Hematopoietic multipotent progenitor cell treated with erythropoietin and hydrocortisone succinate and interleukin-3 and kit ligand, for 6 days (in vitro differentiated cells): Measurements from ENCODE around the gene VPS33A.
"Not testable (repeated sequence)": the region's sequence is repeated elsewhere in the genome, so short reads cannot be mapped to it uniquely, and the experiment has no call there.

Experiments
- DNase-seq: peaks from one replicate; pipeline ENCODE4 v3.0.0-alpha.2; 2015

The VPS33A gene

DNA sequence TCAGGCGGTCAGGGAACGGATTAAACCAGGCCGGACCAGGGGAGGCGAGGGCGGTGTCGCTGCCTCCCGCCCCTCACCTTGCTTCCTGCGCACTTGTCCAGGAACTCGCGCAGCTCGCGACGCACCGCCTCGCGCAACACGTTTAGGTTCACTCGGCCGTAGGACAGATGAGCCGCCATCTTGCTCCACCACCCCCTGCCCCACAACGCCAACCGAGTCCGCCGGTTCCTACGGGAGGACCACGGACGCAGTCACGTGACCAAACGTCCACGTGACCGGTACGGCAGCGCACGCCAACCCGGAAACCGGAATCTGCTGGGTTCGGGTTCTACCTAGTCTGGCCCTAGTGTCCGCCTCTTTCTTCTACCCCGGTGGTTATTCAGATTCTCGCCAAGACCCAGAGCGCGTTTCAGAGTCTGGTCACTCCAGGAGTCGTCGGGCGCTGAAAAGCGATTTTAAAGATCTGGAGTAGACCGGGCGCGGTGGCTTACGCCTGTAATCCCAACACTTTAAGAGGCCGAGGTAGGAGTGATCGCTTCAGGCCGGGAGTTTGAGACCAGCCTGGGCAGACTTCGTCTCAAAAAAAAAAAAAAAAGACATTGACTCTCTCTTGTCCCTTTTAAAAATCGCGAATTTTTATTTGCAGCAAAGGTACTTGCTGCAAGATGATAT lies at the start of gene VPS33A:
Gene VPS33A (minus strand): TSS at position 265 of the 672 bp plus-strand sequence. CDS start 86 bp downstream, at position 179.
- DNase-seq: peak; percentile 98

DNA sequence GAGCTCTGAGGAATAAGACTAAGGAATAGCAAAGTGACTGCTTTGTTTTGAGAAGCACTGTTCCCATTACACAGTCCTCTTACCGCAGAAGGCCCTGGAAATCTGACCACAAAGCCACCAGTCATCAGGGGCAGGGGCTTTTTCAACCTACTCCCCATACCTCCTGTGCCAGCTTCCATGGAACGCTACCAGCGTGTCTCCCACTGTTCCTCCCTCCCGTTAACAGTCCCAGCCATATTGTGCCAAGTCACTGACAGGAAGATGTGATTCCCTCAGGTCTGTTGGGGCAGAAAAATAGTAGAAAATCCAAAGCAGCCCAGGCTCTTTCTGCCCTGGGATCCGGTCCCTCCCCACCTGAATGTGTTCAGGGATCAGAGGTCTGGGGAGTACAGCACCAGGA lies 46.6 kb upstream of the VPS33A start:
- no peak for DNase-seq

DNA sequence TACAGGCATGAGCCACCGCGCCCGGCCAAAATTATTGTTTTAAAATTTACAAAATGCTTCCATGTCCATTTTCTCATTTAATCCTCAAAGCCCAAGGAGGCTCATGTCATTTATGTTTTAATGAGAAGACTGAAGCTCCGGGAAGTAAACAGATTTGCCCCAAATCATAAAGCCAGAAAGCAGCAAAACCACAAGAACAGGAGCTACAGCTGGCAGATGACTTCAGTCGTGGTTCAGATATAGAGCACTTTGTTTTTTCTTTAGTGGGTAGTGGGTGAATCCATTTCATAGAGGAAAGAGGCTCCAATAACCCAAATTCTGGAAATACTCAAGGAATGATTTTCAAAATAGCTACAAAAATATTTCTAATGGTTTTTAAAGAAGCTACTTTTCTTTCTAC lies 45.4 kb upstream of the VPS33A start:
- no peak for DNase-seq

DNA sequence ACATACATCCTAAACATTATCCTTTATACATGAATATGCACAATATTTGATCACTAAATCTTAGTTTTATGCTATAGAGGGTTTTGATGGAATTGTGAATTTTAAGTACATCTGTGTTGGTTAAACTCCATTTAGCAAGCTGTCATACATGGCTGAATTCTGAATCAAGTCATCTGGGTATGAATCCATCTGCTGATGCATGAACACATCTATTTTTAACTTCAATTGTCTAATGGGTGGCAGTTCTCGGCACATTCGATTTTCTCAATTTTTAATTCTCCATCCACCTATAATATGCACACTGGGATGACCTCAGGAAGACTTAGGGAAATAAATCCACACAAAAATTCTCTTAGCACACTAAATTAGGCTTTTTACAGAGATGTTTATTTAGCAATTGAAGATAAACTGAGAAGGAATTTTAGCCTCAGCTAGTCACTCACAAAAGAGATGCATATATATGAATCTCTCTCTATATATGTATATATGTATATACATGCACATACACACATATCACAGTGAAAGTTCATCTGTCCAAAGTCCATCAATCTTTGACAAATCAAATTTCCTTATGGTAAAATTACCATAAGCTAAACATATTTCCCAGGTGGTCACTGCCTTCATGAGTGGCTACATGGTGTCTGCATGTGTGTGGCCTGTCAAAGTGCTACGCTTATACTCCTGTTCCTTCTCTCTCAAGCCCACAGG lies 44.5 kb upstream of the VPS33A start:
- DNase-seq: no peak

DNA sequence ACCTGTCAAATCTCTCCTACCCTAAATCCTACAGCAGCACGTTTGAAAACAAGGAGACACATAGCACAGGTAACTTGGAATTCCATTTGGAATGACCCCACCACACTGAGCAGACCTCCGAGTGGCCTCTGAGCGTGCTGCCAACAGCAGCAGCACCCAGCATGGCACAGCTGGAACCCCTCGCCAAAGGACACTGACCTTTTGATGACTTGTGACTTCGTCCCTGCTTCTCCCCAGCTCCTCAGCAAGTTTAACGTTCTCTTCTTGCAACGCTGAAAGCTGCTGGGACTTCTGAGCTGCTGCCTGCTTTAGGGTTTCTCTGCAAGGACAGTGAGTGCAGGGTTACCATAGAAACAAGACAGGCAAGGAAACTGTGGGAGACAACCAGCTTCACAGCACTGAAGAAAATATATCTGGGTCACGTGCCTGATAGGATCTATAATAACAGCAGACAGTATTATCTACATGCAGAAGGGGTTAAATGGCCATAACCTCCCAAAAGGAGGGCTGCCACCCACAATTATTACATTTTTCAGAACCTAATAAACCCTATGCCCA lies 43.3 kb upstream of the VPS33A start:
- DNase-seq: peak; percentile 11

DNA sequence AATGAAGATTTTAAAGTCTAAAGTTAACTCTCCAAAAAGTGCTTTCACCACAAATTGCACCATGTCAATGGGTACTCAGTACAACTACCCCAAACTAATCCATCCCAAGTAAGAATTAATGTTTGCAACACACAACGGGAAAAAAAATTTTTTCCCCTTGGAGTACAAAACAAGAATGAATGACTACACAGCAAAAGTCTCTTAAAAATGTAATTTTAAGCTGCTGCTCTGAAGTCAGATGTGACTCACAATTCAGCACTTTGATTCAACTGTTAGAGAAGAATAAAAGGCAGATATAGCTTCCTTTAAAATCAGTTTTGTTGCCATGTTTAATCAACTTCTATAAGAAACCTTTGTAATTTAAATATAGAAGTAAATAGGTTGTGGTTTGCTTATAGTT lies 42.5 kb upstream of the VPS33A start:
- DNase-seq: no peak

DNA sequence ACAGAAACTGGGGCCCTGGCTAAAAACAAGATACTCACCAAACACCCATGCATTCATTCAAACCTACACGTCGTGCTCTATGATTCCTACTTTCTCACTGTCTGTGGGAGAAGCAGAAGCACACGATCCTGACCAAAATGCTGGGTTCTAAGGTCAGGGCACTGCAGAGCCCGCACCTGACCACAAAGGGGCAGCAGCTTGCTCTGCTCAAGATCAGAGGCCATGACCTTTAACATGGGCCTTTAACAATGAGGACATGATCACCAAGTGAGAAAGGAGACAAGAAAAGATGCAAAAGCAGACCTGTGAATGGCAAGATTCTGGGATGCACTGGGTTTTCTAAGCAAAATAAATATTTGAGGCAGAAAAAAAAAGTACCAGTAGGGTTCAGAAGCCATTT lies 40.1 kb upstream of the VPS33A start:
- peak; percentile 23 for DNase-seq

DNA sequence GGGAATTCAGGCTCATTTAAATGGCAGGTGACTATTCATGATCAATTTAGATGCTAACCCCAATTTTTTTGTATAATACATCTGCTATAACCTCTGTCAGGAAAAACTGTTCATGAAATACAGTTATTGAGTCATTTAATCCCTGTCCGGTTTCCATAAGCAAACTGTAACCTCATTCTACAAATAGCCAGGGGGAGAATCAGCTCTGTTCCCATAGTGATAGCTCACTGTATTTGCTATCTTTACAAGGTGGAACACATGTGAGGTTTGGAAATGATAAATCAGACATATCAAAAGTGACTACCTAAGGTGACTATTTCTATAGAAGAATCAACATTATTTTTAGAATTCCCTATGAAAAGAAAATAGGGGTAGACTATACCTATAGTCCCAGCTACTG lies 38.6 kb upstream of the VPS33A start:
- no peak for DNase-seq

DNA sequence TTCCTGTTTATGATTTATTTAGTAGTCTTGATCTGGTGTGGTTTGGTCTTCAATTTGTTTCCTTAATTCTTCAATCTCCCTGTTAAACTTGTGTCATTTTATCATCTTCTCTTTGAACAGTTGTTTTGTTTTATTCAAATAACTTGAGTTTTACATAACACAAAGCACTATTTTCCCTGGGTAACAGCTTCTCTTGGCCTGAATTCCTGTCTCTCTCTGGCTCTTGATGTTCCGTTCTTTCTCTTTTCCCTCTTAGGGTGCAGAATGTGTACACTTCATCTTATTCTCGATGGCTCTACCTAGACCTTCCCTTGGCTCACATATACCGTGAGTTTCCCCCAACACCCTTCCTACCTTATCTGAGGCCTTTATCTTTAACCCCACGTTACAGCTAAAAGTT lies 36.8 kb upstream of the VPS33A start:
- no peak for DNase-seq

DNA sequence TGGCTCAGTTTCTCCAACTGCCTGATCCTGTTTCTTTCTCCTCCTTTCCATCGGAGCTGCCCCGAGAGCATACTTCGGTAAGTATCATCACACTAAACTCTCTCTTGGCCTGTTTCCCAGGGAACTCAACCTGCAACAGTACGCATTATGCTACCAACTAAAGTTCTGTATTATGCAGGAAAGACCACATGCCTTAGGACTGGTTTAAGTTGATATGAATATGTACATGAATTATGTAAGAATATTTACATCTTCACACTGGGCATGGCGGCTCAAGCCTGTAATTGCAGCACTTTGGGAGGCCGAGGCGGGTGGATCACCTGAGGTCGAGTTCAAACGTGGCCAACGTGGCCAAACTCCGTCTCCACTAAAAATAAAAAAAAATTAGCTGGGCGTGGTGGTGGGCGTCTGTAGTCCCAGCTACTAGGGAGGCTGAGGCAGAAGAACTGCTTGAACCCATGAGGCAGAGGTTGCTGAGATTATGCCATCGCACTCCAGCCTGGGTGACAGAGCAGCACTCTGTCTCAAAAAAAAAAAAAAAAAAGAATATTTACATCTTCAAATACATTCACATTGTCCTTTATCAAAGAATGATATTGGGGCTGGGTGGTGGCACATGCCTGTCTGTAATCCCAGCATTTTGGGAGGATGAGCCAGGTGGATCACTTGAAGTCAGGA lies 31.9 kb upstream of the VPS33A start:
- no peak for DNase-seq

DNA sequence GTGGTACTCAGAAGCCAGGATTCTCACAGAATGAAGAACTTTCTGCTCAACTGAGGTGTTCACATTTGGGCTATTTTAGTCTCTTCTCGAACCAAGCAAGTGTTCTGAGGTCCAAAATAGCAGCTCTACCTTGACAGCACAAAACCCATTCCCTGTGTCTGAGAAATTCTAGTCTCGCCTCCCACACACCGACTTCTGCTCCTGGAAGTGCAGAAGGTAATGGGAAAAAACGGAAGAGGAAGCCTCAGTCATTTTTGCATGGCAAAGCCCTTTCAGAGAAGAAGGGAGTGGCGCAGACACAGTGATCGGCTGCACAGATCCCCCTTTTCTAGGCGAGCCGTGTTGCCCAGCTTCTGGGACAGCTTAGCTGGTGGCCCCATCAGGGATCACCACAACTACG lies 31.2 kb upstream of the VPS33A start:
- DNase-seq: no peak

DNA sequence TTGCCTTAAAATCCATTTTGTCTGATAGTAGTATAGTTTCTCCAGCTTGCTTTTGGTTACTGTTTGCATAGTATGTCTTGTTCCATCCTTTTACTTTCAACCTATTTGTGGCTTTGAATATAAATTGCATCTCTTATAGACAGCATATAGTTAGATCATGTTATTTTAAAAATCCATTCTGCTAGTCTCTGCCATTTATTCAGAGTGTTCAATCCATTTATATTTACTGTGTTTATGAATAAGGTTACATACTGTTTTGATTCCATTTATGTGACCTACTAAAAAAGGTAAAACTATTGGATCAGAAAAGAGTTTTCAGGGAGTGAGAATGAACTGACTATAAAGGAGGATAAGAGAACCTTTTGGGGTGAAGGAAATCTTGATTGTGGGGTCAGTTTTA lies 29.6 kb upstream of the VPS33A start:
- no peak for DNase-seq

DNA sequence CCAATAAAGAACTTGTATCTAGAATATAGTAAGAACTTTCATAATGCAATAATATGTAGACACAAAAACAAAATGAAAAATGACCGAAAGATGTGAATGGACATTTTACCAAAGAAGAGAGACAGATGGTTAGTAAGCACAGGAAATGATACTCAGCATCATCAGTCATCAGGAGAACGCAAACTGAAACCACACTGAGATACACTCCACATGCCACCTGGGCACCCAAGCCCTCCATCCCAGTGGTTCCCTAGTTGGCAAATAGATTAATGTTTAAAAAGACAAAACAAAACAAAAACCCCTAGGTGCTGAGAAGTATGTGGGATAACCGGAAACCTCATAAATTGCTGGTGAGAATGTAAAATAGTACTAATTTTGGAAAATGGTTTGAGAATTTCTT lies 26.8 kb upstream of the VPS33A start:
- DNase-seq: no peak

DNA sequence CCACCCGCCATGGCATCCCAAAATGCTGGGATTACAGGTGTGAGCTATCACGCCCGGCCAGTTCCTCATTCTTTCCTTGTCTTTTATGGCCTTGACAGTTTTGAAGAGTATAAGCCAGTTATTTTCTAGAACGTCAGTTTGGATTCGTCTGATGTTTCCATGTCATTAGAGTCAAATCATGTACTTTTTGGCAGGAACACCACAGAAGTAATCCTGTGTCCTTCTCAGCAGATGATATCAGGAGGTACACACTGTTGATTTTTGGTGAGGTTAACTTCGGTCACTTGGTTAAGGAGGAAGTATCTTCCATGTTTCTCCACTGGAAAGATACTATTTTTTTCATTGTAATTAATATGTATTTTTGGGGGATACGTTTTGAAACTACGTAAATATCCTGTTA lies 25.1 kb upstream of the VPS33A start:
- DNase-seq: no peak

DNA sequence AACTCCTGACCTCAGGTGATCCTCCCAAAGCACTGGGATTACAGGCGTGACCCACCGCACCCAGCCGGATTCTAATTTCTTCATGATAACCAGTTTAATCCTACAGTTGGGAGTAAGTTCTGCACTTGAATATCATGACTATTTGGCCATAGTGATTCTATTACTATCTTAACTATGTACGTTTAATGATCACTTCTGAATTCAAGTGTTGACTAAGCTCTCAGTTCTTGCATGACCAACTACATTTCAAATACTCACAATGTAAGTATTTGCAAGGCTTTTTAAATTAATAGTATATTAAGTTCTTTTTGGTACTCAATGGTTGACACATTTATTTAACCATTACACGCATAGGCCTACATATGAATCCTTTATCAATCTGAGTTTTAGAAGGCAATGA lies 17.4 kb upstream of the VPS33A start:
- no peak for DNase-seq

DNA sequence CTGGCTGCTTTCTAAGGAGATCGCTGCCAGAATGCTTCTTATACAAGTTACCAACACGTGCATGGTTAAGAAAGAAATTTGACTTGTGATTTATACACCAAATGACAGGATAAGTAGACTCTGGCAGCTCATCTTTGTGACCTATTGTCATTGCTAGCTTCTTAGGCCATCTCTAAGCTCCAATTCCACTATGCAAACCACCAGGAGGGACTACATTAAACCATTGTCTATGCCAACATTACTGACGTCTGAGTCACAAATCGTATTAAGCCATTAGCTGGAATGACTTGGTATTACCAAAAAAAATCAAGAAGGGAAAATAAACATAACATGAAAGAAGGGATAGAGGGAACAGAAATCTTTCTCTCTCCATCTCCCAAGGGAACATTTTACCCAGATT lies 15.8 kb upstream of the VPS33A start:
- DNase-seq: no peak

DNA sequence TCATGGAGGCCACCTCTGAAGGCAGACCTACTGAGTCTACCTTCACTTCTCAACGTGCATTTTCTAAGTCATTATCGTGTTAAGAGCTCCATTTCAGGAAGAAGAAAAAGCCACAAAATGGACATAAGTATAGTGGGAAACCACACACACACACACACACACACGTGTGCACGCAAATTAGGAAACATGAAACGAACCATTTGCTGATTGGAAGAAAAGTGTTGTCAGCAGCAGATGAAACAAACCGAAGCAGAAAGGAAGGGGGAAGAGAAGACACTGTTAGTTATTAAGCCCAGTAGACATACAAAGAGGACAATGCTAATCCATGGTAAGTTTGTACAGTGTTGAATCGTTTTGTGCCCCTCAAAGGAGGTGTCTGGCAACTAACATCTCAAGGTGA lies 9.9 kb upstream of the VPS33A start:
- peak; percentile 62 for DNase-seq

DNA sequence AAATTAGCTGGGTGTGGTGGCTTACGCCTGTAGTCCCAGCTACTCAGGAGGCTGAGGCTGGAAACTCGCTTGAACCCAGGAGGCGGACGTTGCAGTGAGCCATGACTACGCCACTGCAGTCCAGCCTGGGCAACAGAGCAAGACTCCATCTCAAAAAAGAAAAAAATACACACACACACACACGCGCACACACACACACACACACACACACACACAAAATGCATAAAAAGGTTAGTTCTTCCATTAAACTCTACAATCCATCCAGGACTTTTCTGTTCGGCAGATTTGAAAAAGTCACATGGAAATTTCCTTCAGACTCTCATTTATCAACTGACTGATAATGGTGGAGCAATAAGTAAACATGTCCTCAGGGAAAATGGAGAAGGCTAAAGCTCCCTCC lies 9.2 kb upstream of the VPS33A start:
- no peak for DNase-seq

DNA sequence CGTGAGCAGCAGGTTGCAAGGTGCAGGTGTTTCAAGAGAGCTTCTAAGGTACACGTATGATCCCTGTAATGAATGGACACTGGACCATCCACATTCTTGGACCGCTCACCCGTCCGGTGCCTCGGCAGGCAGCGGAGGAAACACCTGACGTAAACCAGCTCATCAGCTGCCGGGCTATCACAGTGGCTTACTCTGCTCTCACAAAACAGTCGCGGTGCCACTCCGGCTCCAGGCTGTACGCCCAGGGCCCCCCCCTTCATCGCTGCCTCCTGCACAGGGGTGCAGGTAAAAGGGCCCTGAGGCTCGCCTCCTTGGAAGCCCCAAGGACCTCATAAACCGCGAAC lies 436 bp downstream of the VPS33A start:
- peak; percentile 51 for DNase-seq

DNA sequence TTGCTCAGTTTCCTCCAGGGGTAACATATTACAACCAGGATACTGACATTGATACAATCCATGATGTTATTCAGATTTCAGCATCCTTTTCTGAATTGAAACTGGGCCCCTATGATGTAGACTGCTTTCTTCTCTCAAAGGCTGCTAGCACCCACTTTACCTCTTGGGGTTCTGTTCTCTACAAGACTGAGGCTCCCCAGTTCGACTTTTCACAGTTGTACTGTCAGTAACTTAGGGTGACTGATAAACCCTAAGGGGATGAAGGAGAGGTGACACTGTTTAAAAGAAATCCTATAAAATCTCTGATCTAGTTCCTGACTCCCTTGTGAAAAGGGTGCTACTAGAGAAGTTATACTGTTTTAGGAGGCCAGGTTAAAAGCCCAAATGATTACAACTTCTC lies 818 bp downstream of the VPS33A start:
- DNase-seq: peak; percentile 46

DNA sequence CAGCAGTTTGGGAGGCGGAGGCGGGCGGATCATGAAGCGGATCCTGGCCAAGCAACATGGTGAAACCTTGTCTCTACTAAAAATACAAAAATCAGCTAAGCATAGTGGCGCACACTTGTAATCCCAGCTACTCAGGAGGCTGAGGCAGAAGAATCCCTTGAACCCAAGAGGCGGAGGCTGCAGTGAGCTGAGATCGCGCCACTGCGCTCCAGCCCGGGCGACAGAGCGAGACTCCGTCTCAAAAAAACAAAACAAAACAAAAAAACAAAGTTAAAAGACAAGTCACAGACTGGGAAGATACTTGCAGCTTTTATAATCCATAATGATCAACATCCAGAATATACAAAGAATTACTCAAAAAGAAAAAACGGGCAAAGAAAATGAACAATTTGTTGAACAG lies 5.6 kb downstream of the VPS33A start:
- DNase-seq: not testable (repeated sequence)

DNA sequence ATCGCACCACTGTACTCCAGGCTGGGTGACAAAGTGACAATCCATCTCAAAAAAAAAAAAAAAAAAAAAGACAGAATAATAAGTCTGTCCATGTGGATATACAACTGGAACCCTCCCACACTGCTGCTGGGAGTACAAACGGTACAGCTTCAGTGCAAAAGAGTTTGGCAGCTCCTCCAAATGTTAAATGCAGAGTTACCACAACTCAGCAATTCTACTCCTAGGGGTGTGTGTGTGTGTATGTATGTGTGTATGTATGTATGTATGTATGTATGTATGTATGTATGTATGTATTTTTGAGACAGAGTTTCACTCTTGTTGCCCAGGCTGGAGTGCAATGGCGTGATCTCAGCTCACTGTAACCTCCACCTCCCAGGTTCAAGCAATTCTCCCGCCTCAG lies 7.4 kb downstream of the VPS33A start:
- DNase-seq: not testable (repeated sequence)

DNA sequence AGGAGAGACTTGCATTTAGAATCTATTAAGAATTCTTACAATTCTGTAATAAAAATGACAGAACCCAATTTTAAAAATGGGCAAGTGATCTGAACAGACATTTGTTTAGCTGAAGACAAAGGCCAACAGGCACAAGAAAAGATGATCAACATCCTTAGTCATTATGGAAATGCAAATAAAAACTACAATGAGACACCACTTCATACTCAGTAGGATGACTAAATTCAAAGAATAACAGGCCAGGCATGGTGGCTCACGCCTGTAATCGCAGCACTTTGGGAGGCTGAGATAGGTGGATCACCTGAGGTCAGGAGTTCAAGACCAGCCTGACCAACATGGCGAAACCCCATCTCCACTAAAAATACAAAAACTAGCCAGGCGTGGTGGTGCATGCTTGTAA lies 7.8 kb downstream of the VPS33A start:
- not testable (repeated sequence) for DNase-seq

DNA sequence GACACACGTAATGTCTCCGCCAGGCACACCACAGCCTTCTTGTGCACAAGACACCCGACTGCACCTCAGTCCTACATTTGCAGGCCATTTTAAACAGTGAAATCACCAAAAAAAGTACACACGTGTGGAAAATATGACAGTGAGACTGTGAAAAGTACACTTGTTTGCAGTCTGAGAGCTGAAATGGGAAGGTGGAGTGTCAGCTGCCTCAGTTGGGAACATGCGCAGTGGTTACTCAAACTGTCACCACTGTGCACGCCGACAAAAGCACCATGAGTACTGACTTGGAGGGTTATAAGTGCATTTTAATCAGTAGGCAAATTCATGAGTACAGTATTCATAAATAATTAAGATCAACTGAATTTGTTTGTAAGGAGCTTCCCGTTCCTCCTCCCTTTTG lies 15.8 kb downstream of the VPS33A start:
- DNase-seq: no peak
